Activated CD8-positive, alpha-beta T cell treated with anti-CD3 and anti-CD28 coated beads, Interleukin-2, amount 10 ng/mL, durations not matched to agents 7 days and 5 days (primary cell): Measurements from ENCODE around the gene ZNF668. TPM values are rescaled to one million over a fixed set of nuclear protein-coding genes. Genes with fewer than 3 reads are reported as not detected.
A peak's percentile ranks its signal among the peaks of the same experiment; 100 is the strongest.
"Not testable (repeated sequence)": the region's sequence is repeated elsewhere in the genome, so short reads cannot be mapped to it uniquely, and the experiment has no call there.

Source experiments
- ATAC-seq: fragments of 150-1000 bp; cut with Tn5 transposase; one replicate; pipeline ENCODE4 v1.10.0; 2021; ENCODE audit warnings: moderate library complexity
- CTCF ChIA-PET: fragments of 350-600 bp; sonication (Branson Sonifier 250); formaldehyde crosslinking; loops from one replicate; lab custom pipeline; 2021; ENCODE audit warnings: antibody characterized with exemption; lab: Charles Lee
- POLR2A ChIA-PET: fragments of 350-600 bp; sonication (Branson Sonifier 250); formaldehyde crosslinking; loops from one replicate; lab custom pipeline; 2021; ENCODE audit warnings: antibody characterized with exemption; lab: Charles Lee
- DNase-seq: peaks from one replicate; pipeline ENCODE4 v3.0.0-alpha.2; 2020
- H3K27ac Mint-ChIP-seq: one replicate; pipeline ENCODE4 v1.8.0; 2021; ENCODE audit warnings: mild to moderate bottlenecking, mixed read lengths
- H3K27me3 Mint-ChIP-seq: one replicate; pipeline ENCODE4 v1.8.0; 2021; ENCODE audit warnings: low read depth, mixed read lengths
- H3K36me3 Mint-ChIP-seq: one replicate; pipeline ENCODE4 v1.8.0; 2021; ENCODE audit warnings: low read depth, mixed read lengths
- H3K4me1 Mint-ChIP-seq: one replicate; pipeline ENCODE4 v1.8.0; 2021; ENCODE audit warnings: low read depth, mixed read lengths
- H3K4me3 Mint-ChIP-seq: one replicate; pipeline ENCODE4 v1.8.0; 2021; ENCODE audit warnings: mild to moderate bottlenecking, mixed read lengths
- H3K9me3 Mint-ChIP-seq: one replicate; pipeline ENCODE4 v1.8.0; 2022; ENCODE audit warnings: mixed read lengths; ENCODE audit not compliant: insufficient read depth
- total RNA-seq, 2 experiments: library from RNA; stranded (reverse); gene quantifications; one replicate each; pipeline ENCODE4 v1.2.3, GENCODE V29; 2021

ZNF668 gene
- total RNA-seq, 2 experiments from 2014 or later: 20.8 to 22.2 TPM

GRCh38 chr16:31110106-31111034, 36.3 kb upstream of the ZNF668 start:
- Mint-ChIP-seq H3K36me3 (peaks cover 34% of the 10 kb centered on the region), H3K27ac (peak overlapping the region; percentile 50), H3K4me3 (peak overlapping the region; percentile 38), H3K4me1 (peaks cover 40% of the 10 kb centered on the region), H3K27me3 (no peaks in the 10 kb centered on the region), H3K9me3 (no peaks in the 10 kb centered on the region)
- ATAC-seq (no peak), DNase-seq (no peak)
- CTCF ChIA-PET: no interaction called here
- POLR2A ChIA-PET: no interaction called here

GRCh38 chr16:31109622-31110021, 35.6 kb upstream of the ZNF668 start:
- H3K4me1 Mint-ChIP-seq: peaks cover 40% of the 10 kb centered on the region
- H3K4me3 Mint-ChIP-seq: peak overlapping the region; percentile 76
- peaks cover 32% of the 10 kb centered on the region for H3K36me3 Mint-ChIP-seq
- H3K9me3 Mint-ChIP-seq: no peaks in the 10 kb centered on the region
- DNase-seq: no peak
- CTCF ChIA-PET: no interaction called here
- H3K27ac Mint-ChIP-seq: peak overlapping the region; percentile 77
- POLR2A ChIA-PET: no interaction called here
- ATAC-seq: no peak
- no peaks in the 10 kb centered on the region for H3K27me3 Mint-ChIP-seq

GRCh38 chr16:31108794-31109558, 34.9 kb upstream of the ZNF668 start:
- H3K4me1 Mint-ChIP-seq: peaks cover 37% of the 10 kb centered on the region
- no peaks in the 10 kb centered on the region for H3K9me3 Mint-ChIP-seq
- DNase-seq: no peak
- peak overlapping the region; percentile 77 for H3K27ac Mint-ChIP-seq
- H3K27me3 Mint-ChIP-seq: no peaks in the 10 kb centered on the region
- no peak for ATAC-seq
- peak overlapping the region; percentile 76 for H3K4me3 Mint-ChIP-seq
- CTCF ChIA-PET: no interaction called here
- H3K36me3 Mint-ChIP-seq: peaks cover 30% of the 10 kb centered on the region
- POLR2A ChIA-PET: no interaction called here

- CTCF ChIA-PET: interaction anchor here (1.5 to 2.3 kb wide), 3 partner anchors 34 to 157 kb away, joined by 4 to 9 read pairs (median 5); partner anchors contain the start of genes ZNF646 and ZNF668
Observed at GRCh38 chr16:31108035-31108793, 34.2 kb upstream of the ZNF668 start, which contains the start of gene BCKDK. TSS of gene BCKDK (plus strand) at chr16:31108386. CDS start at chr16:31109224, 838 bp downstream.

GRCh38 chr16:31107465-31107867, 33.4 kb upstream of the ZNF668 start:
- H3K27me3 Mint-ChIP-seq: no peaks in the 10 kb centered on the region
- POLR2A ChIA-PET: interaction anchor here (0.6 to 1.4 kb wide), 2 partner anchors 10 to 1201 kb away, joined by 3 to 4 read pairs; partner anchors contain the start of gene KAT8
- peak; percentile 2 for ATAC-seq
- peaks cover 29% of the 10 kb centered on the region for H3K4me1 Mint-ChIP-seq
- peak overlapping the region; percentile 80 for H3K4me3 Mint-ChIP-seq
- no peak for DNase-seq
- no peaks in the 10 kb centered on the region for H3K9me3 Mint-ChIP-seq
- peak overlapping the region; percentile 86 for H3K27ac Mint-ChIP-seq
- H3K36me3 Mint-ChIP-seq: peaks cover 27% of the 10 kb centered on the region
- CTCF ChIA-PET: interaction anchor here (1.5 to 2.3 kb wide), 3 partner anchors 34 to 157 kb away, joined by 4 to 9 read pairs (median 5); partner anchors contain the start of genes ZNF646 and ZNF668

More at GRCh38 chr16:31108035-31108793, 34.2 kb upstream of the ZNF668 start, which contains the start of gene BCKDK:
- Mint-ChIP-seq H3K27ac (peak within 1 kb of the TSS; percentile 86), H3K27me3 (no peaks in the 10 kb centered on the region), H3K4me3 (peak within 1 kb of the TSS; percentile 80), H3K36me3 (peaks cover 30% of the 10 kb centered on the region), H3K9me3 (no peaks in the 10 kb centered on the region), H3K4me1 (peaks cover 31% of the 10 kb centered on the region)
- ATAC-seq: peak; percentile 89
- POLR2A ChIA-PET: interaction anchor here (0.6 to 1.4 kb wide), 2 partner anchors 9 to 1201 kb away, joined by 3 to 4 read pairs; partner anchors contain the start of gene KAT8
- peak; percentile 83 for DNase-seq

- H3K27me3 Mint-ChIP-seq: no peaks in the 10 kb centered on the region
- H3K36me3 Mint-ChIP-seq: peaks cover 23% of the 10 kb centered on the region
- CTCF ChIA-PET: interaction anchor here (1.5 to 2.3 kb wide), 3 partner anchors 33 to 156 kb away, joined by 4 to 9 read pairs (median 5); partner anchors contain the start of genes ZNF646 and ZNF668
- H3K27ac Mint-ChIP-seq: peak overlapping the region; percentile 86
- H3K4me1 Mint-ChIP-seq: peaks cover 29% of the 10 kb centered on the region
- no peak for DNase-seq
- no peaks in the 10 kb centered on the region for H3K9me3 Mint-ChIP-seq
- POLR2A ChIA-PET: interaction anchor here (1.4 kb wide), 1 partner anchor 11 kb away, joined by 4 read pairs; the partner anchor contains the start of gene KAT8
- ATAC-seq: no peak
- H3K4me3 Mint-ChIP-seq: peak overlapping the region; percentile 80
Observed at GRCh38 chr16:31106509-31107464, 32.7 kb upstream of the ZNF668 start.

- H3K9me3 Mint-ChIP-seq: no peaks in the 10 kb centered on the region
- peak overlapping the region; percentile 74 for H3K27ac Mint-ChIP-seq
- peak; percentile 86 for DNase-seq
- peak overlapping the region; percentile 28 for H3K4me3 Mint-ChIP-seq
- no peaks in the 10 kb centered on the region for H3K27me3 Mint-ChIP-seq
- CTCF ChIA-PET: no interaction called here
- ATAC-seq: peak; percentile 61
- H3K36me3 Mint-ChIP-seq: peaks cover 15% of the 10 kb centered on the region
- POLR2A ChIA-PET: no interaction called here
- H3K4me1 Mint-ChIP-seq: peaks cover 28% of the 10 kb centered on the region
Observed at GRCh38 chr16:31105677-31106213, 31.7 kb upstream of the ZNF668 start.

- not testable (repeated sequence) for ATAC-seq, H3K9me3 Mint-ChIP-seq, H3K27me3 Mint-ChIP-seq, H3K27ac Mint-ChIP-seq, H3K4me3 Mint-ChIP-seq, H3K4me1 Mint-ChIP-seq, DNase-seq, H3K36me3 Mint-ChIP-seq
- CTCF ChIA-PET: interaction anchor here (1.0 to 4.2 kb wide), 4 partner anchors 27 to 116 kb away, joined by 3 to 21 read pairs (median 8); partner anchors contain the start of genes HSD3B7, ZNF646 and ZNF668
- POLR2A ChIA-PET: interaction anchor here (0.7 to 1.5 kb wide), 5 partner anchors 9 to 173 kb away, joined by 3 to 4 read pairs (median 3); partner anchors contain the start of gene KAT8
Observed at GRCh38 chr16:31100876-31101641, 27.0 kb upstream of the ZNF668 start.
